SU-DHL-6 (cell line): ENCODE measurements around the gene VASN.
A peak's percentile ranks its signal among the peaks of the same experiment; 100 is the strongest.

Experiments
- H2AFZ ChIP-seq: fragments of 200-600 bp; sonication (generic); 2 replicates; pipeline ENCODE4 v1.6.1; 2014; ENCODE audit warnings: low read depth, mild to moderate bottlenecking, moderate library complexity, mixed read lengths, antibody characterized with exemption, low read length; ENCODE audit not compliant: severe bottlenecking
- H3F3A ChIP-seq: fragments of 200-600 bp; shearing (Covaris generic); 2 replicates; pipeline ENCODE4 v1.6.0; 2016; ENCODE audit warnings: antibody characterized with exemption, mild to moderate bottlenecking; ENCODE audit not compliant: insufficient read depth
- H3K27ac ChIP-seq: fragments of 200-600 bp; sonication (generic); 2 replicates; pipeline ENCODE4 v1.5.1; 2016; ENCODE audit warnings: low read depth, mild to moderate bottlenecking, low read length, moderate library complexity, mixed read lengths
- H3K27me3 ChIP-seq: fragments of 200-600 bp; sonication (generic), shearing (Covaris generic); 2 replicates; pipeline ENCODE4 v1.6.0; 2014; ENCODE audit warnings: mild to moderate bottlenecking, low read length
- H3K36me3 ChIP-seq: fragments of 200-600 bp; sonication (generic); 2 replicates; pipeline ENCODE4 v1.6.1; 2014; ENCODE audit warnings: mild to moderate bottlenecking, low read length, mixed read lengths
- H3K4me2 ChIP-seq: fragments of 300-600, 200-600 bp; shearing (Covaris generic), sonication (generic); 2 replicates; pipeline ENCODE4 v1.6.0; 2014; ENCODE audit warnings: low read length, low read depth, mild to moderate bottlenecking; ENCODE audit not compliant: poor library complexity, severe bottlenecking
- H3K4me3 ChIP-seq: fragments of 200-600 bp; sonication (generic); 2 replicates; pipeline ENCODE4 v1.5.1; 2014; ENCODE audit warnings: antibody characterized with exemption, low read length, mild to moderate bottlenecking, mixed read lengths; ENCODE audit not compliant: insufficient read depth, poor library complexity, severe bottlenecking
- H3K79me2 ChIP-seq: fragments of 200-600 bp; sonication (generic); 2 replicates; pipeline ENCODE4 v1.6.1; 2014; ENCODE audit warnings: mild to moderate bottlenecking, low read length, moderate library complexity; ENCODE audit not compliant: insufficient read depth
- H3K9ac ChIP-seq: fragments of 200-600 bp; sonication (generic); 2 replicates; pipeline ENCODE4 v1.7.0; 2014; ENCODE audit warnings: mild to moderate bottlenecking, low read length
- H3K9me2 ChIP-seq: fragments of 200-600 bp; sonication (generic); replicated peaks from 2 replicates; pipeline ENCODE4 v1.6.1; 2014; ENCODE audit warnings: low read length; ENCODE audit not compliant: insufficient read depth
- H3K9me3 ChIP-seq: fragments of 200-600 bp; sonication (generic); 2 replicates; pipeline ENCODE4 v1.6.1; 2014; ENCODE audit warnings: low read length, mixed read lengths; ENCODE audit not compliant: insufficient read depth
- H4K20me1 ChIP-seq: fragments of 200-600 bp; sonication (generic); 2 replicates; pipeline ENCODE4 v1.6.1; 2014; ENCODE audit warnings: low read depth, mild to moderate bottlenecking, antibody characterized with exemption, low read length, moderate library complexity, mixed read lengths
- EZH2phosphoT487 ChIP-seq: fragments of 200-600 bp; sonication (generic), shearing (Covaris generic); conservative IDR thresholded peaks from 2 replicates; pipeline ENCODE4 v1.6.1; 2018; ENCODE audit warnings: mild to moderate bottlenecking, antibody characterized with exemption, low read length, moderate library complexity, mixed read lengths
- TF ChIP-seq, protein P1 (sequence below): fragments of 200-600 bp; sonication (generic); IDR thresholded peaks from one replicate; pipeline ENCODE4 v1.5.1; 2017; ENCODE audit warnings: antibody characterized with exemption, mild to moderate bottlenecking, low read length, moderate library complexity; ENCODE audit not compliant: insufficient read depth, poor library complexity, severe bottlenecking

The VASN gene

DNA sequence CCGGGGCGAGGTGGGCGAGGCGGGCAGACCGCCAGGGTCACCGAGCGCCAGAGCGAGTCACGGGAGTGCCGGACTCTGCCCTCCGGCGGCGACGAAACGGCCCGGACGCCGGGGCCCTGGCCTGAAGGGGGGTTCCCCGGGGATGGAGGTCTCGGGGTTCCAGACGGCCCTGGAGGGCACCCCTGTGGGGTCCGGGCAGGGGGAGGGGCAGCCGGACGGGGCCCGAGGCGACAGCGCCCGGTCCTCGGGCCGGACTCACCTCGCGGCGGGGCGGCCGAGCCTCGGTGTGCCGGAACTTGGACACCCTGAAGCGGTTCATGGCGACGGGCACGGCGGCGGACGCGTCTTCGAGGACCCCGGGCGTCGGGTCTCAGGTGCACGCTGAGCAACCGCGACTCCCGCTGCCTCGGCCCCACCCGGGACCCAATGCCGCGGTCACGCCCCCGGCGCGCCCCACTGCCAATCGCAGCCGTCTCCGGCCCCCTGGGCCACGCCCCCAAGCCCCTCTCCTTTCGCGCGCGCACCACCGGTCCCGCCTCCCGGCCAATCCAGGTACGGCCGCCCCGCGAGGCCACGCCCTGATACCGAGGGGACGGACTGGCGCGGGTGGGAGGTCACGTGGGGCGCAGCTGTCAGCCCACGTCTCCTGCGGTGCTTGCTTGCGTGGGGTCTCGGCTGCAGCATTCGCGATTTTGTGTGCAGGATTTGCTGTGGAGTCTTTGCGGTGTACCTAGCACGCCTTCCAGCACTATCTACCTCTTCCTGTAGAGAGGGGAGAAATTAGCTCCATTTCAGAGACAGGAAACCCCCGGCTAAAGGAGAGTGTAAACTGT lies 44.8 kb downstream of the VASN start, which contains the start of gene CORO7:
TSS of gene CORO7 (minus strand) at position 397 of the 833 bp plus-strand sequence. CDS start at position 319, 78 bp downstream.
- TF ChIP-seq, protein P1, sequence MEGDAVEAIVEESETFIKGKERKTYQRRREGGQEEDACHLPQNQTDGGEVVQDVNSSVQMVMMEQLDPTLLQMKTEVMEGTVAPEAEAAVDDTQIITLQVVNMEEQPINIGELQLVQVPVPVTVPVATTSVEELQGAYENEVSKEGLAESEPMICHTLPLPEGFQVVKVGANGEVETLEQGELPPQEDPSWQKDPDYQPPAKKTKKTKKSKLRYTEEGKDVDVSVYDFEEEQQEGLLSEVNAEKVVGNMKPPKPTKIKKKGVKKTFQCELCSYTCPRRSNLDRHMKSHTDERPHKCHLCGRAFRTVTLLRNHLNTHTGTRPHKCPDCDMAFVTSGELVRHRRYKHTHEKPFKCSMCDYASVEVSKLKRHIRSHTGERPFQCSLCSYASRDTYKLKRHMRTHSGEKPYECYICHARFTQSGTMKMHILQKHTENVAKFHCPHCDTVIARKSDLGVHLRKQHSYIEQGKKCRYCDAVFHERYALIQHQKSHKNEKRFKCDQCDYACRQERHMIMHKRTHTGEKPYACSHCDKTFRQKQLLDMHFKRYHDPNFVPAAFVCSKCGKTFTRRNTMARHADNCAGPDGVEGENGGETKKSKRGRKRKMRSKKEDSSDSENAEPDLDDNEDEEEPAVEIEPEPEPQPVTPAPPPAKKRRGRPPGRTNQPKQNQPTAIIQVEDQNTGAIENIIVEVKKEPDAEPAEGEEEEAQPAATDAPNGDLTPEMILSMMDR = no peak
- TF ChIP-seq EZH2phosphoT487 = no peak
- Histone ChIP-seq H3K27me3 (no peaks in the 10 kb centered on the region), H3K27ac (peak within 1 kb of the TSS; percentile 68), H3K4me3 (peak within 1 kb of the TSS; percentile 70), H3K36me3 (no peaks in the 10 kb centered on the region), H4K20me1 (peaks cover 5% of the 10 kb centered on the region; the same call in 1 of the 2 replicates), H3K9me3 (no peaks in the 10 kb centered on the region), H3K9me2 (no peaks in the 10 kb centered on the region), H3K9ac (peak within 1 kb of the TSS; percentile 82), H3F3A (peaks cover 16% of the 10 kb centered on the region; the same call in 1 of the 2 replicates), H3K79me2 (peaks cover 34% of the 10 kb centered on the region), H2AFZ (peak within 1 kb of the TSS; percentile 49), H3K4me2 (peak within 1 kb of the TSS; percentile 70)

DNA sequence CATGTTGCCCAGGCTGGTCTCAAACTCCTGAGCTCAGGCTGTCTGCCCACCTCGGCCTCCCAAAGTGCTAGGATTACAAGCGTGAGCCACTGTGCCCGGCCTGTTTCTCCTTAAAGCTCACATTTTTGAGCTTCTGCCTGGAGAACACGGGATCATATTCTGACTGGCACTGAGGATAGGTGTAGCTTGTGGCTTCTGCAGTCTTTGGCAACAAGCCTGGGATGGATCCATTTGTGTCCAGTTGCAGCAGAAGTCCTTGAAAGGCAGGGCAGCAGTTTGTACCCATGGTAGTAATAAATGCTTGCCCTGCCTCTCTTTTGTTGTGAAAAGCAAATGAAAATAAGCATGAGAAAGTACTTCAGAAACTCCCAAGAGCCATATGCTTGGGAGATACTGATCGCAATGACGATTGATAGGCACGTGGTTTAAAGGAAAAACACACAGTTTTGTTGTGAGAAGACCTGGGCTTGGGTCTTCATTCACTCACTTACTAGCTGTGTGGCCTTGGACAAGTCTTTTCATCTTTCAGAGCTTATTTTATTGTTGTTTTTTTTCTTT lies 47.8 kb downstream of the VASN start:
- Histone ChIP-seq H2AFZ (no peak overlapping the region), H3K4me3 (no peak overlapping the region), H3K79me2 (peaks cover 17% of the 10 kb centered on the region), H4K20me1 (peaks cover 5% of the 10 kb centered on the region; the same call in 1 of the 2 replicates), H3K27me3 (no peaks in the 10 kb centered on the region), H3K36me3 (no peaks in the 10 kb centered on the region), H3K27ac (no peak overlapping the region), H3K4me2 (no peak overlapping the region), H3K9me2 (no peaks in the 10 kb centered on the region), H3K9me3 (no peaks in the 10 kb centered on the region), H3K9ac (no peak overlapping the region), H3F3A (peaks cover 14% of the 10 kb centered on the region; the same call in 1 of the 2 replicates)
- TF ChIP-seq, protein P1 = no peak
- no peak for TF ChIP-seq EZH2phosphoT487

DNA sequence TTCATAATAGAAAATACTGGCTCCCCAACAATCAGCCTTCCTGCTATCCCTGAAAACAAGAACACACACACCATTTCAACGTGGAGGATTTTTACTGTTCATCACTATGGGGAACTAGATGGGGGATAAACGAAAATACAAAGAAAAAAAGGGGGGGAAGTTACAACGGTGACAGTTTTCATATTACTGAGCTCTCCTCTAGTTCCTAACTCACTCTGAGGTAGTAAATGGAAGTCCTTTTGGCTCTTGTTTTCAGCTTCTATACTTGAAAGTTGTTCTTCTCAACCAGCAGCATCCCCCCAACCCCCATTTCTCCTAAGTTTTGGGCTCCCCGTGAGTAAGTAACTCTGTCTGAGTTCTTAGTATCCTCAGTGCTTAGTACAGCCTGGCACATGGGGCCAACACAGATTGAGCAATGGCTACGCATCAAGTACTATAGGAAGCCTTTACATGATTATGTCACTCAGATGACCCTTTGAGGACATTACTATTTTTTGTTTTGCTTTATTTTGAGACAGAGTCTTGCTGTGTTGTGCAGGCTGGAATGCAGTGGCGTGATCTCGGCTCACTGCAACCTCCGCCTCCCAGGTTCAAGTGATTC lies 49.0 kb downstream of the VASN start:
- no peaks in the 10 kb centered on the region for H3K27me3 ChIP-seq
- H4K20me1 ChIP-seq = no peaks in the 10 kb centered on the region
- TF ChIP-seq, protein P1 = no peak
- TF ChIP-seq EZH2phosphoT487 = no peak
- H3K79me2 ChIP-seq = peaks cover 6% of the 10 kb centered on the region
- no peak overlapping the region for H3K27ac ChIP-seq
- no peak overlapping the region for H3K4me3 ChIP-seq
- H3K36me3 ChIP-seq = no peaks in the 10 kb centered on the region
- no peak overlapping the region for H3K4me2 ChIP-seq
- no peaks in the 10 kb centered on the region for H3K9me3 ChIP-seq
- no peak overlapping the region for H3K9ac ChIP-seq
- H3K9me2 ChIP-seq = no peaks in the 10 kb centered on the region
- H3F3A ChIP-seq = peaks cover 6% of the 10 kb centered on the region; the same call in 1 of the 2 replicates
- no peak overlapping the region for H2AFZ ChIP-seq
